ENCODE results near the gene MINDY3.

- TF ChIP-seq CTCF (IDR thresholded peaks at IDR 0.05 in 8 of 11, conservative IDR thresholded peaks at IDR 0.05 in 3 of 11) (no peak), POLR2AphosphoS5 (IDR thresholded peaks at IDR 0.05) (no peak), POLR2A (IDR thresholded peaks at IDR 0.05) (no peak)
Observed at GRCh38 chr10:15836807-15837206, 23.5 kb downstream of the MINDY3 start.

Measured in spleen (tissue), 7 donors.